Stromal cell of bone marrow (primary cell): Measurements from ENCODE around the gene PTPRE.

Experiments used
- DNase-seq: peaks from one replicate; pipeline ENCODE4 v3.0.0-alpha.2; 2012; ENCODE audit warnings: low read depth

Gene PTPRE

GRCh38 chr10:128000471-128001362, 93.8 kb downstream of the PTPRE start:
- no peak for DNase-seq

DNA sequence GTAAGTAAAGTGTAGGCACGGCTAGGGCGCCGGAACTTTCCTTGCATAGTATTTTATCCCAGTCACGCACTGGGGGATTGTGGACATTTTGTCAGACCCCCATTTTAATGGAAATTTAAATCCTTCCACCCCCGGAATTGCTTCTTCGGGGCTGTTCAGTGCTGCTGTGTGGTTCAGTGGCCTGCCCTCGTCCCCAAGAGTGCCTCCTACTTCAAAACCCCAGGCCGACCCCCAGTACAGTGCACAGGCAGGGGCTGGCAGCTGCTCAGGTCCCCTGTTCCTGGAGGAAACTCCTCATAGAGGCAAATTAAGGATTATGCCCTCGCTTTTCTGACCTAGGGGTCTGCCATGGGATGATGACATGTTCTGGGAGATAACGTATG, 94.5 kb downstream of the PTPRE start:
- no peak for DNase-seq

DNA sequence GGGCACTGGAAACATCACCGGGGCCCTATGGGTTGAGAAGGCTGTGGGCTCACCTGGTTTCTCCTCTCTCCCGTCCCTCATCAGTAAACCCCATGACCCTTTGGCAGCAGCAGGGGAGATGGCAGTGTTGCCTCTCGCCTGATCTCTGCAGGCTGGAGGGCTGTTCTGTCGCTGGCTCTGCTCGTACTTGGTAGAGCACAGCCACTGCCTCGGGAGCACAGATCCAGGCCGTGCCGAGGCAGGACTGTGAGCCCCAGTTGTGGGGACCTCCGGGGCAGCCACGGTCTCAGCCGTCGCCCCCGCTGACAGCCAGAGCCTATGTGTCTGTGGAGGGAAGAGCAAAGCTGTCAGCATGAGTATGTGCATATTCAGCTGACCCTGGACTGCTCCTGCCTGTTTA, 94.9 kb downstream of the PTPRE start:
- no peak for DNase-seq

DNA sequence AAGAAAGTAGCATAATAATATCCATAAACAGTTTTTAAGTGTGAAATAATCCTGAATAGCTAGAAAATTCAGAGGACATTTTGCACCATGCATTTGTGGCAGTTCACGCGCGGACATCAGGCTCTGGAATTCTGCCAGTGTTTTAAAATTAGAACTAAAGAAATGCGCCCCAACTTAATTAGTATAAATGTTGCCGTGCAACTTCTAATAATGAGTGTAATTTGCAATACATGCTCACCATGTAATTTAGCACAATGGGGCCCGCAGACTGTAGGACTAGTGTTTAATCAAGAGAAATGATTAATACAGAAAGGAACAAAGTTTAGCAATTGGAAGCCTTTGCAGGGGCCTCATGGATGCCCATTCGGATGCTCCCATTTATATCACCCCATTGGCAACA, 96.6 kb downstream of the PTPRE start:
- no peak for DNase-seq

GRCh38 chr10:128005858-128006257, 99.0 kb downstream of the PTPRE start:
- no peak for DNase-seq

- DNase-seq: no peak
Measured at GRCh38 chr10:128007056-128007455, 100.2 kb downstream of the PTPRE start.

- DNase-seq: no peak
Measured at GRCh38 chr10:128007971-128008370, 101.1 kb downstream of the PTPRE start.

DNA sequence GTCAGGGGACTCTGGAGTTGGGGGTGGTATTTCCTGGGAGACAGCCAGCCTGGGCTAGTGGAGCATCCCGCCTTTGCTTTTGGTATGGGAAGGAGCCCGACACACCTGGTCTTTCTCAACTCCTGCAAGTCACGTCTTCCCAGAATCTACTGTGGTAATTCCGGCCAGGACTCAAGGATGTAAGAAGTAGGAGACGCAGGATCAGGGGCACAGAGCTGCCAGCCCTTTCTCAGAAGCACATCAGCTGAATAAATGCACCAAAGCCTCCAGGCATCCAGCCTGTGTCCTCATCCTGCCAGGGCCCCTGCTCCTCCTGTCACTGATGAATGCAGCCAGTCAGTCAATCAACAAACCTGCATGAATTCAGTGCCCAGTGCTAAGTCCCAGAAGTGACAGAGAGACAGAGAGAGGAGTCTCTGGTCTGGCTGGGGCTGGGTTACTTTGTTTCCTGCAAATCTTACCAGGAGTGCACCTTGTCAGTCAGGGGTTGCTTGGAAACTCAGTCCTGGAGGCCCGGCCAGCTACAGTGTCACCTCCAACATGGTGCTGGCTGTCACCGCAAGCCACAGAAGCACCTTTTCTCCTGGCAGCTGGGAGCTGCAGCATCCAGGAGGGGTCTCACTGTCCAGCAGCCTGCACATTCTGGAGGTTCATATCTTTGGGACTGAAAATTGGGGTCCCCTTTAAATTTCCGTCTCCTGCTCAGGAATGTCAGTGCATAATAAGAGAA, 101.8 kb downstream of the PTPRE start:
- DNase-seq: no peak

DNA sequence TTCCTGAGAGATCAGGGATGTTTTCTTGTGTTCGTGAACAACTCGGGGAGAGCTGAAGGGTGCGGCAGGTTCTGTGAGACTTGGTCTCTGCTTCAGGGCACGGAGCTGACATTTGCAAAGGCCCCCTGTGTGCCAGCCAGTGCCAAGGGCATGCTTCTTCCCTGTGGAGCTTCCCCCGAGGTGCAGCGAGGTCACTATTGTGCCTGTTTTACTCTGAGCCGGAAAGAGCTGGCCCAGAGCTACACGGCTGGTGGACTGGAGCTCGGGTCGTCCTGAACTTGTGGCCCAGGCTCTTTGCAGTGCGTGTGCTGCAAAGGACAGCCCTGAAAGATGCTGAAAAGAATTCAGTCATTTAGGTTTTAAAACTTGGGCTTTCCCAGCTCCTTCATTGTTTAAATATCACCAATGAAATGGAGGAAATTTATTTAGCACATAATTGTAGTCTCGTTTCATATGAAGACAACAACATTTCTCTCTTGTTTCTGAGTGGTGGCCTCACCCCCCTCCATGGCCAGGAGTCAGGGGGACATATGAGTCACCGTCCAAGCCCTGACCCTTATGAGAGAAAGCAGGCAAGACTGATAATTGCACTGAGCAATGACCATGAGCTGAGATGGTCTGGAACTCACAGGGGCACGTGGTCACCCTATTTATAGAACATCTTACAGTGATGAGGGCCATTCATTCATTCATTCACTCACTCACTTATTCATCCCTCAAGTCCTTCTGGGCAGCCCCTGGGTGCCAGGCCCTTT, 102.6 kb downstream of the PTPRE start:
- no peak for DNase-seq

- no peak for DNase-seq
Measured at GRCh38 chr10:128011059-128011979, 104.4 kb downstream of the PTPRE start.

DNA sequence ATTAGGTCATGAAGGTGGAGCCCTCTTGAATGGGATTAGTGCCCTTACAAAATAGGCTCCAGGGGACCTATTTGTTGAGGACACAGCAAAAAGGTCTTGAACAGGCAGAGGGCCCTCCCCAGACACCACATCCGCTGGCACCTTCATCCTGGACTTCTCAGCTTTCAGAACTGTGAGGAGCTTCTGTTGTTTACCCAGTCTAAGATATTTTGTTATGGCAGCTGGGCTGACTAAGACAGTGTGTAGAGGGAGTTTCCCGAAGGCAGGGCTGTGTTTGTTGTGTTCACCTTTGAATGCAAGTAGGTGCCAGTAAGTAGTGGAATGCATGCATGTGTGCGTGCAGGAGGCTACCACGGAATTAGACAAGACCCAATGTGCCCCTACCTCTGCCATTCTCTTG, 106.7 kb downstream of the PTPRE start:
- DNase-seq: no peak

DNA sequence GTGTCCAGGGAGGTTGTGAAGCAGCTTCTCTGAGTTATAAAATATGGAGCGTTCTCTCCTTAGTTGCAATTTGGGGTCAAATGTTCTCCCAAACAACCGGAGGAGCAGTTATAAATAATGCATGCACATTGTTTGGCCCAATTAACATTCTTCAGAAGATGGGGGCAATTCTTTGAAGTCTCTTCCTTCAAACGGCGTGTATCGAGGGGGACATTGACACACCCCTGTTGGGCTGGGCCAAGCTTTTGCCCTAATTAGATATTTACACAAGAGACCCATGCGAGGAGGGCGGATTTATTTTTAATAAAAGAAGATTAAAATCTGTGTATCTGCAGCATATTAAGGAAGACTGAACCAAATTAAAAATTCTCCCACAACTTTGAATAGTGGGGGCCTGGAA, 107.3 kb downstream of the PTPRE start:
- no peak for DNase-seq

DNA sequence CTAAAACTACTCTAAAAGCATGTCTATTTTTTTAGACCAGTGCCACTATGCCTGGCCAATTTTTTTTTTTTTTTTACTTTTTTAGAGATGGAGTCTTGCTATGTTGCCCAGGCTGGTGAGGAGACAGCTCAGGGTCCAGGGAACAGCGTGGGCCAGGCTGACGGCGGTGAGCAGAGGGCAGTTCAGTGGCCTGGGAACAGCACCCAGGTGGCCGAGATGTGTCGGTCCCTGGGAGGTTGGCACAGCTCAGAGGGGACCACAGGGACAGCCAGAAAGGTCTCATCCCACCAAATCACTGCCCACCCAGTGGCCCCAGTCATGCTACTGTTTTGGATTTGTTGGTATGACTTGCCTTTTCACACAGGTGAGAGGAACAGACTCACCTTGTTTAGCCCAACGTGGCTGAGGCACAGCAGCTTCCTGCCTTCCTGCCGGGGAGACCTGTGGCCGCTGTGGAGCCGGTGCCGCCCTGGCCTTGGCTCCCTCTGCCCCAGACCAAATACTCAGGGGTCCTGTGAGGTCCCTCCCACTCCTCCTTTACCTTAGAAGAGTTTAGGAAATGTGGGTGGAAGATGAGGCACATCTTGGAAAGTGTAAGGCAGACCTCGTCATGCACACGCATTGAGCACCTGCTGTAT, 109.6 kb downstream of the PTPRE start:
- no peak for DNase-seq

- DNase-seq: no peak
Measured at GRCh38 chr10:128017822-128018221, 110.9 kb downstream of the PTPRE start.

GRCh38 chr10:128018236-128018635, 111.3 kb downstream of the PTPRE start:
- DNase-seq: no peak

- no peak for DNase-seq
Measured at GRCh38 chr10:128018691-128019090, 111.8 kb downstream of the PTPRE start.

DNA sequence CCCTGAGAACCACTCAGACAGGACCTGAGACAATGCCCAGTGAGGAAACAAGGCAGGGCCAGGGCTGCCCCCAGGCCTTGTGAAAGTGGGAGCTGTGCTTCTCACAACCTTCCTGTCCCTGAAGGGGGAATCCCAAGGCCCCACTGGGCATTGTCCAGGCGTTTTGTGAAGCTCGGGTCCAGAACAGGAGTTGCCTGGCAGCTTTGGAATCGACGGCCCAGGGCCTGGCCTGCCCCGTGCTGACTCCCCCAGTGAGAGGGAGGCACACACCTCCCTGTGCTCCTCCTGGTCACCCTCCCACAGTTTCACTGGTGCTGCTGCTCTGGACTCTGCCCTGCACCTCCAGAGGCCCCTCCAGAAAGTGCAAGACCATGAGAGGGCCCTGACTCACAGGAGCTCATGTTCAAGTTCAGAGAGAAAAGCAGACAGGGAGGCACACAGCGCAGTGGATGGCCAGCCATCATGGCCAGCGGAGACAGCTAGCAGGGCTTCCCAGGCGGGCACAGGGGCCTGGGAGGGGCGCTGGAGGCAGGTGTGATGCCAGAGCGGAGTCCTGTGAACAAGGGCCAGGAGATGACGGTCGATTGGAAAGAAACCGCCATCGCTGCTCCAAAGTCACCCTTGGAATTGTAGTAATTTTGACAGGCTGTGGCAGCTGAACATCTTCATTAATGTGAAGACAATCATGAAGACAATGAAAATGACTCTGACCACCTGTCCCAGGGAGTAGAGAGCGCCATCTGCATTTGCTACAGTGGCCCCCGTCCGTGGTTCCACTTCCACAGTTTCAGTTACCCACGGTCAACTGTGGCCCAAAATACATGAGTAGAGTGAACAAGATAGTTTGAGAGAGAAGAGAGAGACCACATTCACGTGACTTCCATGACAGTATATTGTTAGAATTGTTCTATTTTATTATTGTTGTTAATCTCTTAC, 115.6 kb downstream of the PTPRE start:
- no peak for DNase-seq

DNA sequence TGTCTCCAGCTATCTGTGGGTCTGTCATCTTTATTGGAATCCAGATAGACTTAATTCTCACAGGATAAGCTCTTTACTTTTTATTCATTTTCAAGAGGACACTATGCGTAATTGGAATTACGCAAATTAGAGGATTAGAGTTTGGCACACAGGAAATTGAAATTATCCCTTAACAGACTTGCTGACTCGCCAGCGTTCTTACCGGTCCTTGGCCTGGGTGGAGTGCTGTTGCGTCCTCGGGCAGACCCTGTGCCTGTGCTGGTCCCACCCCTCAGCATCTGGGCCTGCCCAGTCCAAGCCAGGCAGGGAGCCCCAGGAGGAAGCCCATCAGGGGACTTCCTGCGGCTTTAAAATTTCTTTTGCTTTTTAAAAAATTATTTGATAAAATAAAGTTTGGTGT, 117.5 kb downstream of the PTPRE start:
- no peak for DNase-seq

DNA sequence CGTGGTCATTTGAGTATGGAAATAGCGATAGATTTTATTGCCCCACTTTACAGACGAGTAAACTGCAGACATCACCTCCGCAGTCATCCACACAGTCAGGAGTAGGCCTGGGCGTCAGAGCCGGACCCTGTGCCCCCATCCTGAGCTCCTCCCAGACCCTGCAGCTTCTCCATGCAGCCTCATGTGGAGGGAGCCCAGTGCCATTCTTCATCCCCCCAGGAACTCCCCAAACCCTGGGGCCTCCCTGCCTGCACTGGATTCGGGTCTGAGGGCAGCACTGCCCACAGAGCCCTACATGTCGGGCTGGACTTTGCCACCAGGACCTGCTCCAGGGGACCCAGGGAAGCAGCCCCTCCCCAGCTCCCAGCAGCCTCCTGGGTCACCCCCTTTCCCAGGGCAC, 118.5 kb downstream of the PTPRE start:
- no peak for DNase-seq

- no peak for DNase-seq
Measured at GRCh38 chr10:128025951-128026350, 119.0 kb downstream of the PTPRE start.
